Pericardium fibroblast (primary cell): ENCODE data around the gene OR4M1. TPM values are rescaled to one million over a fixed set of nuclear protein-coding genes. Genes with fewer than 3 reads are reported as not detected.

Source experiments
- total RNA-seq: library from RNA; depleted of rRNA; stranded (reverse); fragments of >200 nt; gene quantifications from 2 replicates; pipeline ENCODE4 v1.2.3, GENCODE V29; 2015

The OR4M1 gene
- total RNA-seq: not detected in 2 replicates

GRCh38 chr14:19773204-19773603, at the start of gene OR4M1:
Gene OR4M1, plus strand, starts transcription at chr14:19773504. Its CDS starts 6,819 bp downstream, at chr14:19780323.

DNA sequence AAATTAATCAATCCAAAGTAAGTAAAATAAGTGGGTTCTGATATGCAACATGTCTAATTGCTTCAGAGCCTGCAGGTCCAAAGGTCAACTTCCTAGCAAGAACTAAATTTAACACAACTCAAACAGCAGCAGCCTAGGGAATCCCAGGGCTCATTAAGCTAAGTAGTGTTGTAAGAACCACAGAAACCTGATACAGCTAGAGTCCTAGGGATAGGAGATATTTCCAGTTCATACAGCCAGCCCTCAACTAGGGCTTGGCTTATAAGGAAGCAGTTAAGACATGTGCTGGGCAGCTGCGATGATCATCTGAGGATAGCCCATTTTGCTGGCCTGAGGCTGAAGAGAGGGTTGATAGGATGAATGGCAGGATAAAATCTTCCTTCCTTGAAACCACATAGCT, 30.0 kb upstream of the OR4M1 start, which contains the start of gene OR4Q3:
TSS of gene OR4Q3 (plus strand) at position 316 of the 400 bp plus-strand sequence.

GRCh38 chr14:19803470-19803869, 30.2 kb downstream of the OR4M1 start, which contains the start of gene OR4N2:
Gene OR4N2, plus strand, starts transcription at chr14:19803770. Its CDS starts 23,679 bp downstream, at chr14:19827449.

Other genes with a start within 250 kb of the OR4M1 start
- not detected in 2 replicates for gene OR11H2, start 59.6 kb upstream of the OR4M1 start, total RNA-seq
- not detected in 2 replicates for gene OR4Q3, start 29.9 kb upstream of the OR4M1 start, total RNA-seq
- not detected in 2 replicates for gene OR4N2, start 30.3 kb downstream of the OR4M1 start, total RNA-seq
- gene OR4K2, start 101.6 kb downstream of the OR4M1 start, total RNA-seq: not detected in 2 replicates
- not detected in 2 replicates for gene OR4K5, start 147.1 kb downstream of the OR4M1 start, total RNA-seq
- not detected in 2 replicates for gene OR4K1, start 157.4 kb downstream of the OR4M1 start, total RNA-seq
- not detected in 2 replicates for gene OR4K15, start 202.1 kb downstream of the OR4M1 start, total RNA-seq
- gene OR4Q2, start 228.7 kb downstream of the OR4M1 start, total RNA-seq: not detected in 2 replicates
- gene OR4K14, start 245.8 kb downstream of the OR4M1 start, total RNA-seq: not detected in 2 replicates